Superior temporal gyrus (tissue), 1 donor: ENCODE measurements around the gene NYAP1.
A peak's percentile ranks its signal among the peaks of the same experiment; 100 is the strongest.

Experiments used
- DNase-seq: peaks from one replicate; pipeline ENCODE4 v3.0.0-alpha.2; 2016; ENCODE audit errors: extremely low spot score

The NYAP1 gene

DNA sequence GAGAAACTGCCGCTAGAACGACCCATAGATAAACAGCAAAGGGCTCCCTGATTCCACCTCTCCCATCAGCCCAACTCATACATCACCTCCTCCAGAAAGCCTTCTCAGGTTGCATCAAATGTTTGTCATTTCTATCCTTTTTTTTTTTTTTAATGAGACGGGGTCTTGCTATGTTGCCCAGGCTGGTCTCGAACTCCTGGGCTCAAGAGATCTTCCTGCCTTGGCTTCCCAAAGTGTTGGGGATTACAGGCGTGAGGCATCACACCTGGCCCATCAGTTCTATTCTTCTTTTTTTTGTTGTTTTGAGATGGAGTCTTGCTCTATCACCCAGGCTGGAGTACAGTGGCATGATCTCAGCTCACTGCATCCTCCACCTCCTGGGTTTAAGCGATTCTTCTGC lies 26.7 kb upstream of the NYAP1 start:
- no peak for DNase-seq

DNA sequence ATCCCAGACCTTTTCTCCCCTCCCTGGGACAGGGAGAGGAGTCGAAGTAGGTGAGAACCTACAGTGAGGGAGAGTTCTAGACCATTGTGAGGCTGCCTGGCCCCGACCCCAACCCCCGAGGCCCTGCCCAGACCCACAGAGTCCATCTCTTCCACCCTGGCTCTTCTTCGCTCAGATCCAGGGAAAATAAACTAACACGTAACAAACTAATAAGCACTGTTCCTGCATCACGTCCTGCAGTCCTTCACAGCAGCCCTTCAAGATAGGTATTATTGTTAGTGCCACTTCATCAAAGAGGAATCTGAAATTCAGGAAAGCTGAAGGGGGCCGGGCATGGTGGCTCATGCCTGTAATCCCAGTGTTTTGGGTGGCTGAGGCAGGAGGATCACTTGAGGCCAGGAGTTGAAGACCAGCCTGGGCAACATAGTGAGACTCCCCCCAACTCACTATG lies 19.5 kb upstream of the NYAP1 start, which contains the start of gene SPACDR:
Gene SPACDR (minus strand): TSS at position 51 of the 451 bp plus-strand sequence. CDS start 235 bp downstream, outside the sequence.
- no peak for DNase-seq

DNA sequence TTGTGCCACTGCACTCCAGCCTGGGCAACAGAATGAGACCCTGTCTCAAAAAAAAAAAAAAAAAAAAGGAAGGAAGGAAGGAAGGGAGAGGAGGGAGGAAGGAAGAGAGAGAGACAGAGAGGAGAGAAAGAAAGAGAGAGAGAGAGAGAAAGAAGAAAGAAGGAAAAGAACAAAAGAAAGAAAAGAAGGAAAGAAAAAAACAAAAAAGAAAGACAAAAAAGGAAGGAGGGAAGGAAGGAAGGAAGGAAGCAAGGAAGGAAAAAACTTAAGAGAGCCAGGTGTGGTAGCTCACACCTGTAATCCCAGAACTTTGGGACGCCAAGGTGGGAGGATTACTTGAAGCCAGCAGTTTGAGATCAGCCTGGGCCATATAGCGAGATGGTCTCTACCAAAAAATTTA lies 18.9 kb upstream of the NYAP1 start:
- DNase-seq = no peak

DNA sequence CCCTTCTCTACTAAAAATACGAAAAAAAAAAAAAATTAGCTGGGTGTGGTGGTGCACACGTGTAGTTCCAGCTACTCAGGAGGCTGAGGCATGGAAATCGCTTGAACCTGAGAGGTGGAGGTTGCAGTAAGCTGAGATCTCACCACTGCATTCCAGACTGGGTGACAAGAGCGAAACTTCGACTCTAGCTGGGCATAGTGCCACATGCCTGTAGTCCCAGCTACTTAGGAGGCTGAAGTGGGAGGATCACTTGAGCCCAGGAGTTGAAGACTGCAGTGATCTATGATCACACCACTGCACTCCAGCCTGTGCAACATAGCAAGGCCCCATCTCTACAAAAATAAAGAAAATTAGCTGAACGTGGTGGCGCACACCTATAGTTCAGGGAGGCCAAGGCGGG lies 18.4 kb upstream of the NYAP1 start:
- DNase-seq = no peak

DNA sequence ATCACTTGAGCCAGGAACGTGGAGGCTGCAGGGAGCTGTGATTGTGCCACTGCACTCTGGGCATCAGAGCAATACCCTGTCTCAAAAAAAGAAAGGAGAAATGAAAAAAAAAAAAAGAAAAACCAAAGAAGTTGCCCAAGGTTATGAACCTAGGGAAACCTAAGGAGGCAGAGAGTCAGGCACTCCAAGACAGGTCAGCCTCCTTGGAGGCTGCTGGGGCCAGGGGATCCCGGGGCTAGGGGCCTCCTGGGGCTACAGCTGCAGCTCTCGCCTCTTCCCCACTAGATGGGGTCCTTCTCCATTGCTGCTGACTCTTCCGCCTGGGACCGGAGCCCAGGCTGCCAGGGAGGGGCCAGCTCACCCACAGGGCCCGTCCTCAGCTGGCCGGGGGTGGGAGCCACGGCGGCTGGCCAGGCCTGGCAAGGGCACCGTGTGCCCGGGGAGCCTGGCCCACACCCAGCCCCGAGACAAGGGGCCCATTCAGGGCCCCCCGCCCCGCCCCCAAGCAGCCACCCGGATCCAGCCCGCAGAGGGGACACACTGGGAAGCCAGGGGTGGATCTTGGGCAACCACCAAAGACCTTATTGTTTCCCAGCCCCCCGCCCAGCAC lies 17.9 kb upstream of the NYAP1 start:
- peak; percentile 94 for DNase-seq

DNA sequence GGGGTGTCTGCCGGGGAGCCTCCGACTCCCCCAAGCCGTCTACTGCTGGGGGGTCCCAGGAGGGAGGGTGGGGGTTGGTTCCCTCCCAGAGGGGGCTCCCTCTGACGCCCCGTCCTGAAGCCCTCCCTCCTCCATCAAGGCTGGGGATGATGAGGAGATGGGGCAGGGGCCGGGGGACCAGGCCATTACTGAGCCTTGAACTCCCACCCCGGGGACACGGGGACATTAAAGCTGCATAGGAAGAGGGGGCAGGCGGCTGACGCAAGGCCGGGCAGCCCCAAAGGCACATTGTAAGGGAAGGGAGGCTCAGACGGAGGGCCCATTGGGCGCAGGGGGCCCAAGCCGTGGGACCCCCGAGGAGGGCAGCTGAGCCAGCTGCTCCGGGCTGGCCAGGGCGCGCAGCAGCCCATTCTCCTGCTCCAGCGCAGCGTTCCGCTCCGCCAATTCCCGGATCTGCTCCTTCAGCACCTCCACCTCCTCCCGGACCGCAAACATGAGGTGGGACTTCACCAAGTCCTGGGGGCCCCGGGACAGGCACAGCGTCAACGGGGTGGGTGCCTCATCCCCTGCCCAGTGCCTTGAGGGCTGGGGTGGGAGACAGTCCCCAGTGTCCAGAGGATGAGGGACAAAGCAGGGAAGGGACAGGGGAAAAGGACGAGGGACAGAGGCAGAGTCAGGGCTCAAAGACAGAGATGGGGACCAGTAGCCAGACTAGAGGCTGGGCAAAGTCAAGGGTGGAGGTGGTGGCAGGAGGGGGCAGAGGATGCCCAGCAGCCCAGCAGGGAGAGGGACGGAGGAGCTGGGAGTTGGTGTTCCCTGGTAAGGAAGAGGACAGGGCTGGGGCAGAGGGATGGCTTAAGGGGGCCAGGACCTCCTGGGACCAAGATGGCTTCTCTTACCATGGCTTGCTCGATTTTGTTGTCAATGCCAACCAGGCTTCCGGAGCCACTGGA lies 16.8 kb upstream of the NYAP1 start:
- DNase-seq = peak; percentile 14

DNA sequence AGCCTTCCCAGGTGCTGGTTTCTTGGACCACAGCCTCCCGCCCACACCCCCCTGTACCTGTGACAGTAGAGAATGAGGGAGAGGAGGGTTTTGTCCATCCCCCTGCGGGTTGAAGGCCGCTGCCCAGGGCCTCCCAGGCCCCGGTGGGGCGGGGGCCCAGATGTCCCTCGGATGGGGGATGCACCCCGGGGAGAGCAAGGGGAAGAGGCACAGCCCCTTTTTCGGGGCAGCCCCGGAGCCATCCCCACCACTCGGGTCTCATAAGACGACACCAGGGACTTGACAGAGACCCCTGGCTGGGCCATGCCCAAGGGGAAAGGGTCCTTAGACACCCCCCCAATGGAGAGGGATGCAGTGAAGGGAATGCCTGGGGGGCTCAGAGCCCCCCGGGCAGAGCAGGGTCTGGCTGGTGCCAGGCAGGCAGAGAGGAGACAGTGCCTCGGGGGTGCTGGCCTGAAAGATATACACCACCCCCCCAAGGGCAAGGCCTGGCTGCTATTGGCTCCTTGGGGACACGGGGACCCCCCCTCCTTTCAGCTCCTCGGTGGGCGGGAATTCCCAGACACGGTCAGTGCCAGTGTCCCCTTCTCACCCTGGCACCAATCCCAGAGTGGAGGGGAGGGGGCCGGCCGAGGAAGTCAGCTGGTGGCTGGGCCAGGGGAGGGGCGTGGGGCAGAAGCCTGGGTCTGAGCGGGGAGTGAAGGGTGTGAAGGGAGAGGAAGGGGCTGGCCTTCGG lies 15.9 kb upstream of the NYAP1 start:
- DNase-seq = peak; percentile 94

DNA sequence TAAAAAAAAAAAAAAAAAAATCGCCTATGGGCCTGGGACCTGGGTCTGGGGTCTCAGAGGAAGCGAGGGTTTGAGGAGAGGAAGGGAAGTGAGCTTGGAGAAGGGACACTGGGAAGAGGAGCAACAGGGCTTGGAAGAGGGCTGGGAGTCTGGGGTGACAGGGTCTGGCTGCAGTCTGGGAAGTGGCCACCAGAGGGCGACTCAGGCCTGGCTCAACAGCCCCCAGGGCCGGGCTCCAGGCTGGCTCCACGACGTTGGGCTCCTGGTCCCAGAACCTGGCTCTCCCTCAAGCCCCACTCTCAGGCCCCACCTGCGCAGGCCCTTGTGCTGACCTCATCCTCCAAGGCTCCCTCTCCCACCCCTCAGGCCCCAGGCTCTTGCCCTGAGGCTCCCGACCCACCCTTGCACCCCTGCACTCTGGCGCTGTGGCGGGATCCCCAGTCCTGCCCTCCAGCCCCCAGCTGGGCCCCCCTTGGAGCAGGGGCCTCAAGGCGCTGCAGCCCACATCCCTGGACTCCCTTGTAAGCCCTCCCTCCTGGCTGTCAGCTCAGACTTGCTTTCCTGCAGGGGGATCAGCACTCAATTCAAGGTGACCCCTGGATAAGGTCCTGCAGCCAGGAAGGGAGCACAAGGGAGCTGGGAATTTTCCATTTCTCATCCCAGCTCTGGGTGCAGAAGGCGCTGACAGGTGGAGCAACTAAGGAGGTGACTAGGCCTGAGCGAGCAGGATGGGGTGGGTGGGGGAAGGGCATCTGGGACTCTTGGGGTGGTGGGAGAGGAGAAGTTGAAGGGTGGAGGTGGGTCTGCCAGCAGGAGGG lies 14.3 kb upstream of the NYAP1 start:
- DNase-seq = peak; percentile 92

DNA sequence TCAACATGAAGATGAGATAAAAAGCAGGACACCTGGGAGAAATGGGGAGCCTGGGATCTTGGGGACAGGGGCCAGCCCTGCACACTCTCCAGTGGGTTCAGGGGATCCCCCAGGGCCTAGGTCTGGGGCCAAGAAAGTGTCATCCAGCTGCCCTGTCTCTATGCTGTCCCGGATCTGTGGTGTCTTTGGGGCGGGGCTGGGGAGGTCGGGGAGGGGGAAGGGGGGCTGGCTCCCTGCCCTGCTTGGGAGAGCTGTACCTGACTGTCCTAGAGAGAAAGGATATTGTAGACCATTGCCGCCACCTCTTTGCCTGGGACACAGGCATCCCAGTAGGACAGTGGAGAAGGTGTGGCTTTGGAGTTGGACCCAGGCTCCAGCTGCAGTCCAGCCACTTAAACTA lies 12.7 kb upstream of the NYAP1 start:
- no peak for DNase-seq

DNA sequence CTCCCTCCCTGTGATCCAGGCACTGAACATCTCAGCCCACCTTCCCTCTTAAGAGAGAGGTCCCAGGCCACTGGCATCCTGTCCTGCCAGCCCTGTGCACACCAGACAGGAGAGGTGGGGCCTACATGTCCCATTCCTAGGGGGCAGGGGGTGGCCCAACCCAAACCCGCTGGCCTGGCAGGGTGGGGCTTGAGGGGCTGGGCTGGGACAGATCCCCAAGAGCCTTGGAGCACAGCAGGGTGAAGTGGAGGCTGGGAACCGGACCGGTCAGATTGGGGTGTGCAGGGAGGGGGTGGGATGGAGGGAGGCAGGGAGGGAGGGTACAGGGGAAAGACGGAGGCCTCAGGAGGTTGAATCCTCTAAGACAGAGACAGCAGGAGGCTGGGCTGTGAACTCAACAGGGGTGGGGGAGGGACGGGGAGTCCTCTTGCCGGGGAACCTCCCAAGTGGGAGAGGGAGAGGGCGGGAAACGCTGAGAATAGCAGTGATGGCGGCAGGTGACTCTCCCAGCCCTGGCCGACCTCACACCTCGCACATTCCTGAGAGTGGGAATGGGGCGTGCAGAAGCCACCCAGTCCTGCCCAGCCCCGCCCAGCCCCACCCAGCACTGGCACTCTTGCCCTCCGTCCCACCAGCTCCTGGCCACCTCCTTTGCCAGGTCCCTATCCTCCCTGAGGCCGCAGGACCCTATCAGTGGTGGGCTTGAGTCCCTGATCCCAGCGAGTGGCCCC lies 11.4 kb upstream of the NYAP1 start:
- DNase-seq = no peak

DNA sequence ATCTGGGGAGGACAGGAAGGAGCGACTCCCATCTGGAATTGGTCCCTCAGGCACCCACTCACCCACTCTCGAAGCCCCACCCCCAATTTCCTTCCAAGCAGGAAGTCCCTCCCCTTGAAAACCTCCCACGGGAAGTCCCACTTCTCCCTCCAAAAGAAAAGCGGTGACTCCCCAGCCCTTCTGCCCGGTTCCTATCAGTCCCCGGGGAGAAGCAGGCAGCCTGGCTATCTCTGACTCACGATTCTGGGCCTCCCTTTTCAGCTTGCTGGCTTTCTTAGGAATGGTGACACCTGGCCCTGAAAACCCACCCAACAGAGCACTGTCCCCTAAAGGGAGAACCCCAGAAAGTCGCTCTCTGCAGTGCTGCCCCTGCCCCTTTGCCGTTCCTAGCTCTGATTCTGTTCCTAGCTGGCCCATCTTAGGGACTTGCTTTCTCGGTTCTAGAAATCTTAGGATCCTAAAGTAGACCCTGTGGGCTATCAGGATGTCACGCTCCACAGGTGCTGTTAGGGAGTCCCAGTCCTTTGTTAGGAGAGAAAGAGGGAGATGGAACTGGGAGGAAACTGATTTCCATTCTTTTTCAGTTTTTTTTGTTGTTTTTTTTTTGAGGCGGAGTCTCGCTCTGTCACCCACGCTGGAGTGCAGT lies 10.8 kb upstream of the NYAP1 start:
- DNase-seq = no peak

DNA sequence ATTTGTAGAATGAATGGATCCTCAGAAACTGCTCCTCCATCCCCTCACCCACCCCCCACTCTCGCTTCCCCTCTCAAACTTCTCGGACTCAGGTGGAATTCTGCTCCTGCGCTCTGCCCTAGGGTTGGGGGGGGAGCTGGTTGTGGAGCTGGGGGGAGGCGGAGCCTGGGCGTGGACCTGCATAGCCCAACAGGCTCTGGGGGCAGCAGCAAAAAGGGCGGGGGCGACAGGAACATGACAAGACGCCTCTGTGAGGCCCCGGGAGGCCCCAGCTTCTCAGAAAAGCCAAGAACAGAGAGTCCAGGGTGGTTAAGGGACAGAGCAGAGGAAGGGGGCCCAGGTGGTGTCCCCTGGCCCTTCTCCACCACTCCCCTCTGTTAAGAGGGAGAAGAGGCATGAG lies 8.2 kb upstream of the NYAP1 start:
- DNase-seq = no peak

DNA sequence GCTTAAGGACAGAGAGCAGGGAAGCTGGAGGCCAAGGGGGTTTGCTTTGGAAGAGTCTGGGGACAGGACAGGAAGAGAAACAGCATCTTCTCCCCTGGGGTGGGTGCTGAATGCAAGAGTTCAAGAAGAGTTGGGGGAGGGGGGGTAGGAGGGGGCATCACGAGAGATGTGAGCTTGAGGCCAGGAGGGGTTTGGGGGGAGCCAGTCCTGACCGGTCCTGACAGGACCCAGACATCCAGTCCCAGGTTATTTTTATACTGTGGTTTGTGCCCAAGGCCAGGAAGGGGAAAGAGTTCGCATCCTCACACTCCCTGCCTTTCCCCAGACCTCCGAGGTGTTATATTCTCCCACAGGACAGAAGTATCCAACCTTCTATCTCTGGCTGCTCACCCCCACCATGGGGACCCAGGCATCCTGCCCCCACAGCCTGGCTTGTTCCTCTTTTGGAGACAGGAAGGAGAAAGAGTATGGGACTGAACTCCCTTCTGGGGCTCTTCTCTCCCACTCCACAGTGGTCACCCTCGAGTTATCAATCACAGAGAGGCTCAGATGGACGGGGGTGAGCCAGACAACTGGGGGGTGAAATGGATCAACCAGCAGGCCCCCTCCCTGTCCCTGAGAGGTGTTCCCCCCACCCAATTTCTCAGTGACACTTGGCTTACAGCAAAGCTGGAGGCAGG lies 7.5 kb upstream of the NYAP1 start:
- DNase-seq = no peak

DNA sequence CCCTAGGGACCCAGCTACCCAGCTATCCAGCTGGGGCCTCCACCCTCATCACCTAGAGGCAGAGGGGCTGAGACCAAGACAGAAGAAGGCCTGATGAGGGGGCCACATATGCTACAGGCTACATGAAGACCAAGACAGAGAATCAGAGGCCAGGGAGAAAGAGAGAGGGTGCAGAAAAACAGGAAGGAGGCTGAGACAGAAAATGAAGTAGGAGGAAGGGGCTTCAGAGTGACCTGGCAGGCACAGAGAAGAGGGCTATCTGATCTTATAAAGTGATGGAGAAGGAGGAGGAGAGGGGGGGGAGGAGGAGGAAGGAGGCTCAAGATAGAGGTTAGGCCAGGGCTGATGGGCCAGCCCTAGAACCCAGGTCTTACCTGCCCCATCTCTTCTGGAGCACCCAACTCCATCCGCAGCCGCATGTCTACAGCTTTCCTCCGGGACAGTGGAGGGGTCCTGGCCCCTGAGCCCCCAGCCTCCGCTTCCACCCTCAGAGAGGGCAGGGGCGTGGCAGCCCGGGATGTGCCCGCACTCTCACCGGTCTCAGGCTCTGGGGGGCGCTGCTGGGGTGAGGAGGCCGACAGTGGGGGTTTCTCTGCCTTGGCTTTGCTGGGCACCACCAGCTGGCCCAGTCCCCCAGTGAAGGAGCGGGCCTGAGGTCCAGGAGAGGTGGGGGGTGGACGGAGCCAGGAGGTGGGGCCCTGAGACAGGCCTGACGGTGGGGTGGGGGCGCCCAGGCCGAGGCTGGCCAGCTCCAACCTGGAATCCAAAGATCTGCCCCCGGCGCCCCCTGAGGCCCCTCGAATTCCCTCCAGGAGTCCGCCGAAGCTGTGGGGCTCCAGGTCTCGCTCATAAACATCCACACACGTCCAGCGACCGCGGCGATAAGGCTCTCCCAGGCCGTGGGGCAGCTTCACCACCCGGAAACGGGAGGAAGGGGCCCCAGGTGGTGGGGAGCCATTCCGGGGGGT lies 6.5 kb upstream of the NYAP1 start:
- DNase-seq = no peak

DNA sequence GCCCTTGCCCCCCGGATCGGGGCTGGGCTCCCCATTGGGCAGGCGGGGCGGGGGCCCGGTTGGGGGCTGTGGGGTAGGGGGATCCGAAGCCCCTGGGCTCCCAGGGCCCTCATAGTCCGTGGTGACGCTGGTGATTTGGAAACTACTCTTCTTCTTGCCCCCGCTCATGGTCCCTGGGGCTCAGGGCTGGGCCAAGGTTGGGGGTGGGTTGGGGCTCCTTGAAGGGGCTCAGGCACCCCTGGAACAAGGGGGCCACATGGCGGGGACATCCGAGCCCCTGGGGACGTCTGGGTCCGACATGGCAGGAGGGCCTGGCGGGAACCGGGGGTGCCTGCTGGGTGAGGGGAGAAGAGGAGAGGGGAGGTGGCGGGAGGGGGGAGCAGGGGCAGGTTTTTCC lies 5.9 kb upstream of the NYAP1 start:
- DNase-seq = no peak

DNA sequence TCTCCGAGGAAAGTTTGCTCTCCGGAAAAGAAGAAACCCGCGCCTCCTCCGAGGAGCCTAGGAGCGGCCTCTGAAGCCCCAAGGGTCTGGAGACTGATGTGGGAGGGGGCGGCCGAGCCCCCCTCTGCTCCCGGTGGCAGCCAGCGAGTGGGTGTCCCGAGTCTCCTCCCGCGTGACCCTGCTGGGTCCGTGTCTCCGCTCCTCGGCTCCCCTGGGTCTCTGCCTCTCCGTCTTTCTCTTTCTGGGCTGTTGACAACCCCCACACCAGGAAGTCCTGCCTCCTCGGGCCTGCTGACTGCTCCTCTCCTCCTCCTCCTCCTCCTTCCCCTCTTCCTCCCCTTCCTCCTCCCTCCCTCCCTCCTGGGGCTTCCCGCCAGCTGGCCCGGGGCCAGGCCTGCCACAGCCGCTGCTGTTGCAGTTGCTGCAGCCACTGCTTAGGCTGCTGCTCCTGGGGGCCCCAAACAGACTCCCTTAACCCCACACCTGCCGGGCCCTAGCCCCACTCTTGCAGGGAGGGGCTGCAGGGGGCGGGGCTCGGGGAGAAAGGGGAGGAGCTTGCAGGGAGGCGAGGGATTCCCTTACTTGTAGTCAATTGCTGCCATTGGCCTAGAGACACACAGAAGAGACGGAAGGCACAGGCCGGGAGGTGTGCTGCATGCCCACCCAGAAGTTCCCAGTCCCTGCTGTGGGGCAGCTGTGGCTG lies 4.6 kb upstream of the NYAP1 start, which contains the start of gene TSC22D4:
Gene TSC22D4 (minus strand): TSS at position 257 of the 703 bp plus-strand sequence. CDS start 1,176 bp downstream, outside the sequence.
- DNase-seq = peak; percentile 92

DNA sequence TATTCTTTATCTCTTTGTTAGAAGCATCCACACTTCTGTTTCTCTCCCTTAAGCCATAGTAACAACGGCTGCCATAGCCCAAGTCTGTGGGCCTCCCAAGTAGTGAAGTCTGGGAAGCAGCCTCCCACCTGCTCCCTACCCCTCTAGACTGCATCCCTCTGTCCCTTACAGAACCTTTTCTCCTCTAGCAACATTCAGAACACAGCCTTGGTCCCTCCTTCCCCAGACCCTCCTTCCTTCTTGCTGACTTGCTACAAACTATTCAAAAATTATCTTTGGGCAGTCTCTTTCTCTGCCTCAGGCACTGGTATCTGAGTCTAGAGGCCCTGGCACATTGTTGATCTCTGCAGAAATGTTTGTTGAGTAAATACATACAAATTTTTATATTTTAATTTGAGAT lies 2.3 kb upstream of the NYAP1 start:
- no peak for DNase-seq

DNA sequence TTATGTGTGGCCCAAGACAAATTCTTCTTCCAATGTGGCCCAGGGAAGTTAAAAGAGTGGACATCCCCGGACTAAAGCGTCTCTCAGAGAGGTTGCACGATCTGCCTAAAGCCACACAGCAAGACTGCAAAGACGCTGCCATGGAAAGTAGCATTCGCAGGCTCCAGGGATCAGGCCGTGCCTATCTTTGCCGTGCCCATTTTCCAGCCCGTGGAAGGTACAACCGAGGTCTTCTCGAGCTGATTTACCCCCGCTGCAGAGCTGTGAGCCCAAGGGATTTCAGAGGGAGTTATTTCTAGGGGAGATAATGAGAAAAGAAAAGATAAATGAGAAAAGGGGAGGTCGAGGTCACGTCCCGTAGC lies 1.0 kb upstream of the NYAP1 start:
- DNase-seq = no peak
